DOHH2 (cell line): ENCODE data around the gene TMEM132E.

ENCODE experiments used
- H3F3A ChIP-seq: fragments of 200-600 bp; sonication (generic), shearing (Covaris generic); 2 replicates; pipeline ENCODE4 v1.6.0; 2016; ENCODE audit warnings: antibody characterized with exemption, mild to moderate bottlenecking; ENCODE audit not compliant: control insufficient read depth, insufficient read depth
- H3K27ac ChIP-seq: fragments of 200-600 bp; sonication (generic); 2 replicates; pipeline ENCODE4 v1.5.1; 2014; ENCODE audit warnings: low read depth, mild to moderate bottlenecking, low read length, moderate library complexity
- H3K27me3 ChIP-seq: fragments of 200-600 bp; sonication (generic); 2 replicates; pipeline ENCODE4 v1.6.1; 2014; ENCODE audit warnings: mild to moderate bottlenecking, low read length, mixed read lengths; ENCODE audit not compliant: control insufficient read depth
- H3K36me3 ChIP-seq: fragments of 200-600 bp; sonication (generic); 2 replicates; pipeline ENCODE4 v1.6.1; 2014; ENCODE audit warnings: mild to moderate bottlenecking, low read length, moderate library complexity, mixed read lengths; ENCODE audit not compliant: control insufficient read depth
- H3K4me1 ChIP-seq: fragments of 200-600 bp; sonication (generic); 2 replicates; pipeline ENCODE4 v1.6.1; 2014; ENCODE audit warnings: mild to moderate bottlenecking, low read length, mixed read lengths; ENCODE audit not compliant: control insufficient read depth
- H3K4me2 ChIP-seq: fragments of 200-600 bp; sonication (generic); 2 replicates; pipeline ENCODE4 v1.6.0; 2014; ENCODE audit warnings: mild to moderate bottlenecking, low read length, moderate library complexity
- H3K4me3 ChIP-seq: fragments of 200-600 bp; sonication (generic); 2 replicates; pipeline ENCODE4 v1.5.1; 2014; ENCODE audit warnings: mild to moderate bottlenecking, low read length, mixed read lengths
- H3K79me2 ChIP-seq: fragments of 200-600 bp; sonication (generic); 2 replicates; pipeline ENCODE4 v1.6.1; 2014; ENCODE audit warnings: mild to moderate bottlenecking, low read length, mixed read lengths; ENCODE audit not compliant: control insufficient read depth
- H3K9me2 ChIP-seq: fragments of 200-600 bp; sonication (generic); replicated peaks from 2 replicates; pipeline ENCODE4 v1.6.1; 2014; ENCODE audit warnings: mild to moderate bottlenecking, low read length, mixed read lengths; ENCODE audit not compliant: control insufficient read depth
- H3K9me3 ChIP-seq: fragments of 200-600 bp; sonication (generic); 2 replicates; pipeline ENCODE4 v1.6.1; 2014; ENCODE audit warnings: antibody characterized with exemption, low read length, mixed read lengths; ENCODE audit not compliant: control insufficient read depth, insufficient read depth
- H4K20me1 ChIP-seq: fragments of 200-600 bp; sonication (generic); 2 replicates; pipeline ENCODE4 v1.6.0; 2014; ENCODE audit warnings: low read depth, mild to moderate bottlenecking, antibody characterized with exemption, low read length, moderate library complexity; ENCODE audit not compliant: control insufficient read depth, insufficient read depth
- CTCF ChIP-seq: fragments of 200-600 bp; sonication (generic); IDR thresholded peaks from one replicate; pipeline ENCODE4 v1.5.1; 2014; ENCODE audit warnings: antibody characterized with exemption, mild to moderate bottlenecking, low read depth, low read length; ENCODE audit not compliant: poor library complexity, severe bottlenecking
- EZH2phosphoT487 ChIP-seq: fragments of 200-600 bp; sonication (generic); IDR thresholded peaks from 2 replicates; pipeline ENCODE4 v1.6.1; 2017; ENCODE audit warnings: borderline replicate concordance, mild to moderate bottlenecking, antibody characterized with exemption, low read length, moderate library complexity, mixed read lengths

TMEM132E gene

GRCh38 chr17:34588266-34588665 is 8.9 kb downstream of the TMEM132E start:
- Histone ChIP-seq H3K79me2 (no peaks in the 10 kb centered on the region), H3K9me2 (no peaks in the 10 kb centered on the region), H3K36me3 (no peaks in the 10 kb centered on the region), H3K27me3 (peaks cover 12% of the 10 kb centered on the region), H3K4me3 (no peak overlapping the region), H3K27ac (no peak overlapping the region), H3F3A (no peaks in the 10 kb centered on the region), H3K9me3 (no peaks in the 10 kb centered on the region), H3K4me1 (no peaks in the 10 kb centered on the region), H3K4me2 (no peak overlapping the region), H4K20me1 (no peaks in the 10 kb centered on the region)
- no peak for TF ChIP-seq CTCF
- no peak for TF ChIP-seq EZH2phosphoT487

GRCh38 chr17:34589120-34589965 is 10.0 kb downstream of the TMEM132E start:
- H3K36me3 ChIP-seq, result no peaks in the 10 kb centered on the region
- no peaks in the 10 kb centered on the region for H4K20me1 ChIP-seq
- H3K9me3 ChIP-seq, result no peaks in the 10 kb centered on the region
- no peak overlapping the region for H3K27ac ChIP-seq
- H3K4me1 ChIP-seq, result no peaks in the 10 kb centered on the region
- H3K4me2 ChIP-seq, result no peak overlapping the region
- no peaks in the 10 kb centered on the region for H3K9me2 ChIP-seq
- TF ChIP-seq CTCF (no peak), EZH2phosphoT487 (no peak)
- H3F3A ChIP-seq, result no peaks in the 10 kb centered on the region
- no peak overlapping the region for H3K4me3 ChIP-seq
- H3K79me2 ChIP-seq, result no peaks in the 10 kb centered on the region
- H3K27me3 ChIP-seq, result peaks cover 7% of the 10 kb centered on the region

- TF ChIP-seq EZH2phosphoT487, result no peak
- no peak for TF ChIP-seq CTCF
- Histone ChIP-seq H3K4me2 (no peak overlapping the region), H3K79me2 (no peaks in the 10 kb centered on the region), H3K4me3 (no peak overlapping the region), H3K27me3 (no peaks in the 10 kb centered on the region; the same call in 1 of the 2 replicates), H3K27ac (no peak overlapping the region), H3K9me2 (no peaks in the 10 kb centered on the region), H3F3A (no peaks in the 10 kb centered on the region), H3K4me1 (no peaks in the 10 kb centered on the region), H3K36me3 (no peaks in the 10 kb centered on the region), H3K9me3 (no peaks in the 10 kb centered on the region), H4K20me1 (no peaks in the 10 kb centered on the region)
Measured at GRCh38 chr17:34592002-34592401, 12.6 kb downstream of the TMEM132E start.
